DOHH2 (cell line): ENCODE measurements around the gene SERHL2.

ENCODE experiments used
- EZH2phosphoT487 ChIP-seq: fragments of 200-600 bp; sonication (generic); IDR thresholded peaks from 2 replicates; pipeline ENCODE4 v1.6.1; 2017; ENCODE audit warnings: borderline replicate concordance, mild to moderate bottlenecking, antibody characterized with exemption, low read length, moderate library complexity, mixed read lengths
- TF ChIP-seq, protein P1 (sequence below): fragments of 200-600 bp; sonication (generic); IDR thresholded peaks from one replicate; pipeline ENCODE4 v1.5.1; 2014; ENCODE audit warnings: antibody characterized with exemption, mild to moderate bottlenecking, low read depth, low read length; ENCODE audit not compliant: poor library complexity, severe bottlenecking

GRCh38 chr22:42547562-42547961 lies 6.2 kb upstream of the SERHL2 start:
- no peak for TF ChIP-seq EZH2phosphoT487
- TF ChIP-seq, protein P1, sequence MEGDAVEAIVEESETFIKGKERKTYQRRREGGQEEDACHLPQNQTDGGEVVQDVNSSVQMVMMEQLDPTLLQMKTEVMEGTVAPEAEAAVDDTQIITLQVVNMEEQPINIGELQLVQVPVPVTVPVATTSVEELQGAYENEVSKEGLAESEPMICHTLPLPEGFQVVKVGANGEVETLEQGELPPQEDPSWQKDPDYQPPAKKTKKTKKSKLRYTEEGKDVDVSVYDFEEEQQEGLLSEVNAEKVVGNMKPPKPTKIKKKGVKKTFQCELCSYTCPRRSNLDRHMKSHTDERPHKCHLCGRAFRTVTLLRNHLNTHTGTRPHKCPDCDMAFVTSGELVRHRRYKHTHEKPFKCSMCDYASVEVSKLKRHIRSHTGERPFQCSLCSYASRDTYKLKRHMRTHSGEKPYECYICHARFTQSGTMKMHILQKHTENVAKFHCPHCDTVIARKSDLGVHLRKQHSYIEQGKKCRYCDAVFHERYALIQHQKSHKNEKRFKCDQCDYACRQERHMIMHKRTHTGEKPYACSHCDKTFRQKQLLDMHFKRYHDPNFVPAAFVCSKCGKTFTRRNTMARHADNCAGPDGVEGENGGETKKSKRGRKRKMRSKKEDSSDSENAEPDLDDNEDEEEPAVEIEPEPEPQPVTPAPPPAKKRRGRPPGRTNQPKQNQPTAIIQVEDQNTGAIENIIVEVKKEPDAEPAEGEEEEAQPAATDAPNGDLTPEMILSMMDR = no peak
